Measurements from ENCODE around the gene AK9. TPM values are rescaled to one million over a fixed set of nuclear protein-coding genes. Genes with fewer than 3 reads are reported as not detected.

The AK9 gene
- total and polyA plus RNA-seq, 2 of the 8 experiments (the other 6 are each of a cell fraction or from before 2014, with no cell fraction given) = 1.8 to 2.2 TPM

GRCh38 chr6:109453594-109454495, 237.2 kb downstream of the AK9 start:
- Histone ChIP-seq H3K27me3 (replicated peaks in 1 of 4; ENCODE audit: control insufficient read depth in 3 of 4, extremely low read depth in 1 of 4, insufficient read depth in 3 of 4, low read length in 3 of 4) (no peaks in the 10 kb centered on the region), H2BK5ac (ENCODE audit: low read depth, low read length) (no peak overlapping the region), H3K23me2 (ENCODE audit: low read depth, low read length) (peaks cover 8% of the 10 kb centered on the region), H3K4ac (replicated peaks; ENCODE audit: insufficient read length, low read depth, low read length) (no peak overlapping the region), H4K8ac (ENCODE audit: extremely low read depth, insufficient read depth, low read length) (peak overlapping the region; percentile 72; the same call in 1 of the 2 replicates), H3K79me1 (ENCODE audit: low read depth, low read length) (no peaks in the 10 kb centered on the region; the same call in 1 of the 2 replicates), H4K5ac (ENCODE audit: insufficient read length, low read depth, low read length) (no peak overlapping the region), H3K4me2 (ENCODE audit: insufficient read depth in 1 of 2, low read depth in 2 of 2, low read length in 2 of 2) (peak overlapping the region; percentile 86 to 87), H3K23ac (ENCODE audit: insufficient read length) (no peak overlapping the region), H2BK20ac (ENCODE audit: low read length) (no peak overlapping the region), H3K79me2 (ENCODE audit: control insufficient read depth in 1 of 2, insufficient read depth in 2 of 2, low read length in 2 of 2) (no peaks in the 10 kb centered on the region; a peak in 1 of 4 replicates), H3K9ac (replicated peaks in 1 of 4; ENCODE audit: extremely low read depth in 1 of 4, low read depth in 3 of 4, low read length in 3 of 4) (no peak overlapping the region), H3K27ac (ENCODE audit: low read depth, low read length) (no peak overlapping the region), H3K4me1 (replicated peaks in 1 of 4; ENCODE audit: control insufficient read depth in 3 of 4, insufficient read depth in 4 of 4, low read length in 3 of 4) (peaks cover 0 to 16% (median 10%) of the 10 kb centered on the region in 4 experiments; a peak in 6 of 7 replicates), H3K36me3 (ENCODE audit: control insufficient read depth in 2 of 4, insufficient read depth in 4 of 4, low read length in 3 of 4) (peaks cover 0 to 20% (median 8%) of the 10 kb centered on the region in 4 experiments; a peak in 5 of 8 replicates), H2BK12ac (ENCODE audit: low read depth, low read length) (no peak overlapping the region), H4K91ac (replicated peaks; ENCODE audit: insufficient read length, low read length) (no peak overlapping the region), H3K18ac (ENCODE audit: extremely low read depth, low read length) (no peak overlapping the region), H2AK5ac (ENCODE audit: low read depth, low read length) (peak overlapping the region; percentile 17; the same call in 1 of the 2 replicates), H3K56ac (replicated peaks; ENCODE audit: insufficient read length, low read depth, low read length) (no peak overlapping the region), H3K9me3 (ENCODE audit: insufficient read depth in 2 of 2, low read depth in 1 of 2, low read length in 1 of 2) (no peaks in the 10 kb centered on the region), H2BK120ac (replicated peaks; ENCODE audit: low read depth, low read length) (no peak overlapping the region), H2BK15ac (ENCODE audit: low read length) (no peak overlapping the region; the same call in 1 of the 2 replicates), H2AFZ (ENCODE audit: low read length) (no peak overlapping the region), H4K20me1 (replicated peaks in 1 of 2; ENCODE audit: control insufficient read depth in 1 of 2, insufficient read depth in 2 of 2, low read length in 2 of 2) (peaks cover 0 to 2% of the 10 kb centered on the region in 2 experiments), H3K14ac (ENCODE audit: insufficient read length) (no peak overlapping the region), H3K4me3 (ENCODE audit: extremely low read depth in 1 of 4, insufficient read depth in 2 of 4, low read depth in 3 of 4, low read length in 4 of 4) (peak overlapping the region; percentile 60 to 91 (median 84); a peak in 6 of 8 replicates)
- no peak for FAIRE-seq
- no peak for DNase-seq (ENCODE audit: low read depth in 1 of 2, low spot score in 2 of 2)
- WGBS, 2 experiments (ENCODE audit: extremely low coverage in 1 of 2, insufficient coverage in 1 of 2, insufficient read length in 1 of 2, insufficient replicate concordance in 2 of 2, low coverage in 1 of 2, low lambda C conversion rate in 2 of 2, missing lambda C conversion rate in 1 of 2) = 89% methylated on average over 16 of the region's 27 CpGs; no CpG with 5 or more reads in 1 of the 2 experiments
- TF ChIP-seq CBX5 (IDR thresholded peaks at IDR 0.05; ENCODE audit: low read depth, low read length) (no peak), MAX (IDR thresholded peaks at IDR 0.05) (no peak), CBX8 (IDR thresholded peaks at IDR 0.05; ENCODE audit: borderline replicate concordance, low read depth, low read length) (no peak)
- CTCF ChIA-PET (ENCODE audit: partially characterized antibody) = interaction anchor here (0.7 to 7.5 kb wide), 4 partner anchors 10 to 241 kb away, joined by 3 to 63 read pairs (median 4); partner anchors contain the start of genes PPIL6 and SMPD2
- POLR2A ChIA-PET (ENCODE audit: partially characterized antibody) = interaction anchor here (7.5 kb wide), 1 partner anchor 12 kb away, joined by 85 read pairs; the partner anchor contains the start of genes PPIL6 and SMPD2
